Breast epithelium (tissue), 4 donors: Measurements from ENCODE around the gene VAPA. TPM values are rescaled to one million over a fixed set of nuclear protein-coding genes. Genes with fewer than 3 reads are reported as not detected.

ENCODE experiments used
- DNase-seq, 2 donors: peaks; one replicate each; pipeline ENCODE4 v3.0.0-alpha.2; 2019; ENCODE audit warnings: low spot score in 2 of 2
- H3K27ac ChIP-seq, 2 donors: fragments of 200-600 bp; sonication (generic) in 1 of 2; one replicate each; pipeline ENCODE4 v1.5.1; 2016 to 2019; ENCODE audit warnings: mild to moderate bottlenecking in 1 of 2
- H3K27me3 ChIP-seq, 2 donors: fragments of 200-600 bp; sonication (generic) in 1 of 2; one replicate each; pipeline versions ENCODE4 v1.5.1 to v1.6.0; 2017 to 2019; ENCODE audit warnings: control low read depth in 1 of 2, mild to moderate bottlenecking in 1 of 2
- H3K36me3 ChIP-seq: fragments of 200-600 bp; one replicate; pipeline ENCODE4 v1.5.1; 2019
- H3K4me1 ChIP-seq, 2 donors: fragments of 200-600 bp; sonication (generic); one replicate each; pipeline ENCODE4 v1.5.1; 2016 to 2019; ENCODE audit warnings: control low read depth in 1 of 2
- H3K4me3 ChIP-seq, 3 donors: fragments of 200-600 bp; sonication (generic); 1 replicate in 2 of 3; 2 replicates in 1 of 3; pipeline ENCODE4 v1.5.1; 2016 to 2019; ENCODE audit warnings: mild to moderate bottlenecking in 3 of 3, moderate library complexity in 2 of 3
- H3K9me3 ChIP-seq, 2 donors: fragments of 200-600 bp; sonication (generic) in 1 of 2; one replicate each; pipeline ENCODE4 v1.5.1; 2016 to 2019; ENCODE audit warnings: control low read depth in 1 of 2
- CTCF ChIP-seq, 3 donors: fragments of 450-650 bp; IDR thresholded peaks; one replicate each; pipeline ENCODE4 v1.5.1; 2016 to 2017; ENCODE audit warnings: antibody characterized with exemption in 3 of 3, mild to moderate bottlenecking in 3 of 3, moderate library complexity in 3 of 3
- POLR2A ChIP-seq: fragments of 450-650 bp; IDR thresholded peaks from one replicate; pipeline ENCODE4 v1.6.1; 2016; ENCODE audit warnings: antibody characterized with exemption, mild to moderate bottlenecking, moderate library complexity
- POLR2AphosphoS5 ChIP-seq, 3 donors: sonication (generic); formaldehyde crosslinking; IDR thresholded peaks; one replicate each; pipeline ENCODE4 v1.6.1; 2017; ENCODE audit warnings: antibody characterized with exemption in 3 of 3
- intact Hi-C: fragments of 100-400 bp; cut with DNase I; formaldehyde crosslinking; loops from one replicate; pipeline ENCODE4 v1.15.1; 2023; ENCODE audit warnings: low total_unique reads
- total RNA-seq, 3 donors: library from RNA; depleted of rRNA; stranded (reverse); fragments of >200 nt; gene quantifications; one replicate each; pipeline ENCODE4 v1.1.0, GENCODE V29; 2016

VAPA gene
- total RNA-seq, 3 donors from 2014 or later, result 235 to 263 (median 260) TPM

- peak overlapping the region in 1 of 2 donors; percentile 69 for H3K27ac ChIP-seq
- H3K36me3 ChIP-seq, result no peaks in the 10 kb centered on the region
- DNase-seq, result no peak
- no peaks in the 10 kb centered on the region for H3K27me3 ChIP-seq
- no peaks in the 10 kb centered on the region for H3K9me3 ChIP-seq
- H3K4me3 ChIP-seq, result no peak overlapping the region
- intact Hi-C loops, result loop anchor here (5.0 kb wide), 1 partner anchor 594 kb away; no protein-coding TSS in a partner anchor
- TF ChIP-seq POLR2AphosphoS5 (IDR thresholded peaks at IDR 0.05) (no peak), CTCF (IDR thresholded peaks at IDR 0.05) (no peak), POLR2A (no peak)
- H3K4me1 ChIP-seq, result peaks cover 5 to 17% of the 10 kb centered on the region in 2 donors
Observed at GRCh38 chr18:9918016-9918680, 4.3 kb downstream of the VAPA start.

- Histone ChIP-seq H3K27ac (no peak overlapping the region), H3K27me3 (no peaks in the 10 kb centered on the region), H3K36me3 (no peaks in the 10 kb centered on the region), H3K4me1 (peaks cover 5 to 20% of the 10 kb centered on the region in 2 donors), H3K9me3 (no peaks in the 10 kb centered on the region), H3K4me3 (no peak overlapping the region)
- TF ChIP-seq CTCF (IDR thresholded peaks at IDR 0.05), result no peak
- no peak for TF ChIP-seq POLR2AphosphoS5 (IDR thresholded peaks at IDR 0.05)
- TF ChIP-seq POLR2A, result no peak
- intact Hi-C loops, result loop anchor here (5.0 kb wide), 1 partner anchor 593 kb away; no protein-coding TSS in a partner anchor
- no peak for DNase-seq
Observed at GRCh38 chr18:9919564-9920232, 5.9 kb downstream of the VAPA start.

- no peak overlapping the region for H3K27ac ChIP-seq
- DNase-seq, result no peak
- TF ChIP-seq POLR2AphosphoS5 (IDR thresholded peaks at IDR 0.05) (no peak), POLR2A (no peak), CTCF (IDR thresholded peaks at IDR 0.05) (no peak)
- intact Hi-C loops, result no loop called here
- no peak overlapping the region for H3K4me3 ChIP-seq
- no peaks in the 10 kb centered on the region for H3K36me3 ChIP-seq
- H3K4me1 ChIP-seq, result peaks cover 5 to 10% of the 10 kb centered on the region in 2 donors
- H3K9me3 ChIP-seq, result no peaks in the 10 kb centered on the region
- no peaks in the 10 kb centered on the region for H3K27me3 ChIP-seq
Observed at GRCh38 chr18:9922592-9923311, 8.9 kb downstream of the VAPA start.

GRCh38 chr18:9924371-9924943, 10.6 kb downstream of the VAPA start:
- H3K27ac ChIP-seq, result peak overlapping the region in 1 of 2 donors; percentile 24
- peaks cover 3 to 4% of the 10 kb centered on the region in 2 donors for H3K4me1 ChIP-seq
- no peak overlapping the region for H3K4me3 ChIP-seq
- intact Hi-C loops, result no loop called here
- H3K27me3 ChIP-seq, result no peaks in the 10 kb centered on the region
- H3K9me3 ChIP-seq, result no peaks in the 10 kb centered on the region
- no peaks in the 10 kb centered on the region for H3K36me3 ChIP-seq
- DNase-seq, result no peak
- TF ChIP-seq POLR2AphosphoS5 (IDR thresholded peaks at IDR 0.05) (no peak), POLR2A (no peak), CTCF (IDR thresholded peaks at IDR 0.05) (no peak)
